Measurements from ENCODE around the gene PRSS1.

The PRSS1 gene

DNA sequence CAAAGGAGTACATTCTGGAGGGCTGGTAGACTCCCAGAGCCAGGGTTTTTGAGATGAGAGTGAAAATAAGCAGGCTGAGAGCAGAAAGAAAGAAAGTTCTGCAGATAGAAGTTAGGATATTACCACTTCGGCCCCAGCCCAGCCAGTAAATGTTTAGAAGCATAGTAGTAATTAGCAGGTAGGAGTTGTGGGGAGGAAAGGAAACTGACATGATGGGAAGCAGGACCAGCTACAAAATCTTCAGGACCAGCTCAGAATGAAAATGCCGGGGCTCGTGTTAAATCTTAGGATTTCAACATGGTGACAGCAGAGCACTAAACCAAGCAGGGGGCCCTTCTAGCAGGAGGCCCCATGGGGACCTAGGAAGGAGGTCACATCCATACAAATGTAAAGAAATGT lies 50.2 kb downstream of the PRSS1 start:
- DNase-seq (ENCODE audit: low spot score): no peak
- TF ChIP-seq, protein P1, sequence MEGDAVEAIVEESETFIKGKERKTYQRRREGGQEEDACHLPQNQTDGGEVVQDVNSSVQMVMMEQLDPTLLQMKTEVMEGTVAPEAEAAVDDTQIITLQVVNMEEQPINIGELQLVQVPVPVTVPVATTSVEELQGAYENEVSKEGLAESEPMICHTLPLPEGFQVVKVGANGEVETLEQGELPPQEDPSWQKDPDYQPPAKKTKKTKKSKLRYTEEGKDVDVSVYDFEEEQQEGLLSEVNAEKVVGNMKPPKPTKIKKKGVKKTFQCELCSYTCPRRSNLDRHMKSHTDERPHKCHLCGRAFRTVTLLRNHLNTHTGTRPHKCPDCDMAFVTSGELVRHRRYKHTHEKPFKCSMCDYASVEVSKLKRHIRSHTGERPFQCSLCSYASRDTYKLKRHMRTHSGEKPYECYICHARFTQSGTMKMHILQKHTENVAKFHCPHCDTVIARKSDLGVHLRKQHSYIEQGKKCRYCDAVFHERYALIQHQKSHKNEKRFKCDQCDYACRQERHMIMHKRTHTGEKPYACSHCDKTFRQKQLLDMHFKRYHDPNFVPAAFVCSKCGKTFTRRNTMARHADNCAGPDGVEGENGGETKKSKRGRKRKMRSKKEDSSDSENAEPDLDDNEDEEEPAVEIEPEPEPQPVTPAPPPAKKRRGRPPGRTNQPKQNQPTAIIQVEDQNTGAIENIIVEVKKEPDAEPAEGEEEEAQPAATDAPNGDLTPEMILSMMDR (IDR thresholded peaks at IDR 0.05; ENCODE audit: borderline replicate concordance, control extremely low read depth, extremely low read depth, insufficient read depth, missing control alignments): no peak
- in situ Hi-C loops (cut with MboI; ENCODE audit: low sequenced_read_pairs, unreplicated experiment): no loop called here

DNA sequence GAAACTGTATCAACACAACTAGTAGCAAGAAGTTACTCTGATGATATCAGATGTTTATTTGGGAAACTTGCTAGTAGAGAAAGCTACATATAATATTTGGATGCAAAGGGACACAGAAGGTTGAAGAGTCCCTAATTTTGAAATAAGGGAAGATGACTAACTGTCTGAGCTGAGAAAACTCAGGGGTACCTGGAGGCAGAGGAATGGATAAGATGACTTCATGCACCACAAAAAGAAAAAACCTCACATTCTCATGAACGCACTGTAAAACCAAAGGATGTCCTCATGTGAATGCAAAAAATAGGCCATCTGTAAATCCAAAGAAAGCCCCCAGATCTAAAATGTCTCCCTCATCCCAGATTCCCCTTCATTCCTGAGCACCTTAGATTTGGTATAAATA lies 50.8 kb downstream of the PRSS1 start:
- TF ChIP-seq, protein P1 (IDR thresholded peaks at IDR 0.05; ENCODE audit: borderline replicate concordance, control extremely low read depth, extremely low read depth, insufficient read depth, missing control alignments): no peak
- in situ Hi-C loops (cut with MboI; ENCODE audit: low sequenced_read_pairs, unreplicated experiment): loop anchor here (25.0 kb wide), 1 partner anchor 163 kb away; no protein-coding TSS in a partner anchor
- DNase-seq (ENCODE audit: low spot score): no peak

DNA sequence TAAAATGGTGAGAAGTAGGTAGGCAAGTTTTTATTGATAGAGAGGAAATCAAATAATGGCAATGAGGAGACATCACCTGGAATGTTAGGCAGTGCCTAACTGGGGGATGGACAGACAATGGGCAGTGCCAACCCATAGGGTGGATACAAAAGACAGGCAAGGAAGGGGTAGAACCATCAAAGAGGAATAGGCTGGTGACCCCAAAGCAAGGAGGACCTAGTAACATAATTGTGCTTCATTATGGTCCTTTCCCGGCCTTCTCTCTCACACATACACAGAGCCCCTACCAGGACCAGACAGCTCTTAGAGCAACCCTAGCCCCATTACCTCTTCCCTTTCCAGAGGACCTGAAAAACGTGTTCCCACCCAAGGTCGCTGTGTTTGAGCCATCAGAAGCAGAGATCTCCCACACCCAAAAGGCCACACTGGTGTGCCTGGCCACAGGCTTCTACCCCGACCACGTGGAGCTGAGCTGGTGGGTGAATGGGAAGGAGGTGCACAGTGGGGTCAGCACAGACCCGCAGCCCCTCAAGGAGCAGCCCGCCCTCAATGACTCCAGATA lies 51.5 kb downstream of the PRSS1 start:
- in situ Hi-C loops (cut with MboI; ENCODE audit: low sequenced_read_pairs, unreplicated experiment): loop anchor here (25.0 kb wide), 1 partner anchor 163 kb away; no protein-coding TSS in a partner anchor
- DNase-seq (ENCODE audit: low spot score): no peak
- TF ChIP-seq, protein P1 (IDR thresholded peaks at IDR 0.05; ENCODE audit: borderline replicate concordance, control extremely low read depth, extremely low read depth, insufficient read depth, missing control alignments): no peak

DNA sequence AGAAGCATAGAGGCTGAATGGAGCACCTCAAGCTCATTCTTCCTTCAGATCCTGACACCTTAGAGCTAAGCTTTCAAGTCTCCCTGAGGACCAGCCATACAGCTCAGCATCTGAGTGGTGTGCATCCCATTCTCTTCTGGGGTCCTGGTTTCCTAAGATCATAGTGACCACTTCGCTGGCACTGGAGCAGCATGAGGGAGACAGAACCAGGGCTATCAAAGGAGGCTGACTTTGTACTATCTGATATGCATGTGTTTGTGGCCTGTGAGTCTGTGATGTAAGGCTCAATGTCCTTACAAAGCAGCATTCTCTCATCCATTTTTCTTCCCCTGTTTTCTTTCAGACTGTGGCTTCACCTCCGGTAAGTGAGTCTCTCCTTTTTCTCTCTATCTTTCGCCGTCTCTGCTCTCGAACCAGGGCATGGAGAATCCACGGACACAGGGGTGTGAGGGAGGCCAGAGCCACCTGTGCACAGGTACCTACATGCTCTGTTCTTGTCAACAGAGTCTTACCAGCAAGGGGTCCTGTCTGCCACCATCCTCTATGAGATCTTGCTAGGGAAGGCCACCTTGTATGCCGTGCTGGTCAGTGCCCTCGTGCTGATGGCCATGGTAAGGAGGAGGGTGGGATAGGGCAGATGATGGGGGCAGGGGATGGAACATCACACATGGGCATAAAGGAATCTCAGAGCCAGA lies 52.5 kb downstream of the PRSS1 start:
- no peak for DNase-seq (ENCODE audit: low spot score)
- TF ChIP-seq, protein P1 (IDR thresholded peaks at IDR 0.05; ENCODE audit: borderline replicate concordance, control extremely low read depth, extremely low read depth, insufficient read depth, missing control alignments): no peak
- in situ Hi-C loops (cut with MboI; ENCODE audit: low sequenced_read_pairs, unreplicated experiment): loop anchor here (25.0 kb wide), 1 partner anchor 164 kb away; no protein-coding TSS in a partner anchor

DNA sequence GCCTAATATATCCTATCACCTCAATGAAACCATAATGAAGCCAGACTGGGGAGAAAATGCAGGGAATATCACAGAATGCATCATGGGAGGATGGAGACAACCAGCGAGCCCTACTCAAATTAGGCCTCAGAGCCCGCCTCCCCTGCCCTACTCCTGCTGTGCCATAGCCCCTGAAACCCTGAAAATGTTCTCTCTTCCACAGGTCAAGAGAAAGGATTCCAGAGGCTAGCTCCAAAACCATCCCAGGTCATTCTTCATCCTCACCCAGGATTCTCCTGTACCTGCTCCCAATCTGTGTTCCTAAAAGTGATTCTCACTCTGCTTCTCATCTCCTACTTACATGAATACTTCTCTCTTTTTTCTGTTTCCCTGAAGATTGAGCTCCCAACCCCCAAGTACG lies 53.0 kb downstream of the PRSS1 start:
- TF ChIP-seq, protein P1 (IDR thresholded peaks at IDR 0.05; ENCODE audit: borderline replicate concordance, control extremely low read depth, extremely low read depth, insufficient read depth, missing control alignments): no peak
- DNase-seq (ENCODE audit: low spot score): no peak

More for the DNA sequence above, 53.0 kb downstream of the PRSS1 start:
- in situ Hi-C loops (cut with MboI; ENCODE audit: low sequenced_read_pairs, unreplicated experiment): loop anchor here (25.0 kb wide), 1 partner anchor 165 kb away; no protein-coding TSS in a partner anchor
